Calu3 (cell line): ENCODE results near the gene NECTIN4. TPM values are rescaled to one million over a fixed set of nuclear protein-coding genes. Genes with fewer than 3 reads are reported as not detected.

ENCODE experiments used
- BruUV-seq: library from RNA; stranded (reverse); fragments of 400-500 nt; replicated peaks from 2 replicates; lab custom pipeline; 2021; lab: Mats Ljungman, UMichigan
- CTCF ChIA-PET: fragments of 300-600 bp; sonication (Branson Sonifier 250); formaldehyde crosslinking; loops from one replicate; lab custom pipeline; 2022; ENCODE audit warnings: antibody characterized with exemption; lab: Charles Lee
- DNase-seq: peaks from one replicate; pipeline ENCODE4 v3.0.0; 2022
- H3K27ac Mint-ChIP-seq: one replicate; pipeline ENCODE4 v1.8.0; 2022; ENCODE audit warnings: mixed read lengths; ENCODE audit not compliant: unreplicated experiment
- H3K27me3 Mint-ChIP-seq: one replicate; pipeline ENCODE4 v1.8.0; 2022; ENCODE audit warnings: mixed read lengths; ENCODE audit not compliant: unreplicated experiment
- H3K36me3 Mint-ChIP-seq: one replicate; pipeline ENCODE4 v1.8.0; 2022; ENCODE audit warnings: mild to moderate bottlenecking, moderate library complexity, mixed read lengths; ENCODE audit not compliant: insufficient read depth, unreplicated experiment
- H3K4me1 Mint-ChIP-seq: one replicate; pipeline ENCODE4 v1.8.0; 2022; ENCODE audit warnings: mild to moderate bottlenecking, low read depth, mixed read lengths; ENCODE audit not compliant: unreplicated experiment
- H3K4me3 Mint-ChIP-seq: one replicate; pipeline ENCODE4 v1.8.0; 2022; ENCODE audit warnings: mild to moderate bottlenecking, low read depth, moderate library complexity, mixed read lengths; ENCODE audit not compliant: unreplicated experiment
- H3K9me3 Mint-ChIP-seq: one replicate; pipeline ENCODE4 v1.8.0; 2022; ENCODE audit warnings: low read depth, mixed read lengths; ENCODE audit not compliant: unreplicated experiment
- intact Hi-C: fragments of 100-400 bp; cut with micrococcal nuclease; formaldehyde crosslinking; loops from one replicate; pipeline ENCODE4 v1.10.0; 2022; ENCODE audit not compliant: unreplicated experiment
- total RNA-seq: library from RNA; stranded (reverse); gene quantifications from 2 replicates; pipeline ENCODE4 v1.2.3, GENCODE V29; 2022
- TF ChIP-seq, protein P1 (sequence below): fragments of 200-600 bp; IDR thresholded peaks from one replicate; pipeline ENCODE4 v1.8.0; 2022; ENCODE audit warnings: antibody characterized with exemption; ENCODE audit not compliant: unreplicated experiment

NECTIN4 gene
- total RNA-seq, 1 experiment from 2014 or later = 24.9 TPM

DNA sequence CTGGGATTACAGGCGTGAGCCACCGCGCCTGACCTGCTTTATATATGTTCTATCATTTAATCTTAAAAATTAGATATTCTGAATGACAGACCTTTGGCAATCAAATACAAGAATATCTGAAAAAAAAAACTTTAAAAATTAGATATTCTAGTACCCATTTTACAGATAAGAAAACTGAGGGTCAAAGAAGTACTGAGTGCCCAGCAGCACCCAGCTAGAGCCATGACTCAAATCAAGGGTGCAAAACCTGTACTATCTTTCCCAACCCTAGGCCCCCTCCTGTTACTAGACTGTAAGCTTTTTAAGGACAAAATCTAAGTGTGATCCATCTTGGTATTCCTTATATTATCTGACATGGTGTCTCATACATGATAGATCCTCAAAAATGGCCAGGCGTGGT, 27.9 kb downstream of the NECTIN4 start:
- intact Hi-C loops = loop anchor here (5.0 kb wide), 1 partner anchor 36 kb away; the partner anchor contains the start of gene KLHDC9
- Mint-ChIP-seq H3K27ac (no peak overlapping the region), H3K9me3 (no peaks in the 10 kb centered on the region), H3K4me1 (peaks cover 10% of the 10 kb centered on the region), H3K36me3 (peaks cover 7% of the 10 kb centered on the region), H3K27me3 (peaks cover 9% of the 10 kb centered on the region), H3K4me3 (no peak overlapping the region)
- CTCF ChIA-PET = no interaction called here
- TF ChIP-seq, protein P1, sequence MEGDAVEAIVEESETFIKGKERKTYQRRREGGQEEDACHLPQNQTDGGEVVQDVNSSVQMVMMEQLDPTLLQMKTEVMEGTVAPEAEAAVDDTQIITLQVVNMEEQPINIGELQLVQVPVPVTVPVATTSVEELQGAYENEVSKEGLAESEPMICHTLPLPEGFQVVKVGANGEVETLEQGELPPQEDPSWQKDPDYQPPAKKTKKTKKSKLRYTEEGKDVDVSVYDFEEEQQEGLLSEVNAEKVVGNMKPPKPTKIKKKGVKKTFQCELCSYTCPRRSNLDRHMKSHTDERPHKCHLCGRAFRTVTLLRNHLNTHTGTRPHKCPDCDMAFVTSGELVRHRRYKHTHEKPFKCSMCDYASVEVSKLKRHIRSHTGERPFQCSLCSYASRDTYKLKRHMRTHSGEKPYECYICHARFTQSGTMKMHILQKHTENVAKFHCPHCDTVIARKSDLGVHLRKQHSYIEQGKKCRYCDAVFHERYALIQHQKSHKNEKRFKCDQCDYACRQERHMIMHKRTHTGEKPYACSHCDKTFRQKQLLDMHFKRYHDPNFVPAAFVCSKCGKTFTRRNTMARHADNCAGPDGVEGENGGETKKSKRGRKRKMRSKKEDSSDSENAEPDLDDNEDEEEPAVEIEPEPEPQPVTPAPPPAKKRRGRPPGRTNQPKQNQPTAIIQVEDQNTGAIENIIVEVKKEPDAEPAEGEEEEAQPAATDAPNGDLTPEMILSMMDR = no peak
- no peak for DNase-seq
- BruUV-seq = no TSS peak

DNA sequence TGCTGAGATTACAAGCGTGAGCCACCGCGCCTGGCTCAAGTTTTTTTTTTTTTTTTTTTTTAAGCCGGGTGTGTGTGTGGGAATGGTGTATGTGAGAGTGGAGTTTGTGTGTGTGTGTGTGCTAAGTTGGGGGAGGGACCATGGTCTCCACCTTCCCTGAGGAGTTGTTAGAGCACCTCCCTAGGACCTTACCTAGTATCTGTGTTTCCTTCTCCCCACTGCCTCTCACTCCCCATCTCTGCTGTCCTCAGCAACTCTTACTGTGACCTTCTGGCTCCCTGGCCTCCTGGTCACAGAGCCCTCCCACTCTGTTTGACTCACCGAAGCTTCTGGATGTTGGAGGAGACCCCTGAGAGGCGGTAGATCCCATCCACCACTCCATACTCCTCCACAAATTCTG, 30.1 kb downstream of the NECTIN4 start:
- peaks cover 9% of the 10 kb centered on the region for H3K27me3 Mint-ChIP-seq
- H3K36me3 Mint-ChIP-seq = peaks cover 7% of the 10 kb centered on the region
- CTCF ChIA-PET = no interaction called here
- no peaks in the 10 kb centered on the region for H3K9me3 Mint-ChIP-seq
- DNase-seq = no peak
- no peak overlapping the region for H3K27ac Mint-ChIP-seq
- peaks cover 7% of the 10 kb centered on the region for H3K4me1 Mint-ChIP-seq
- intact Hi-C loops = no loop called here
- BruUV-seq = no TSS peak
- TF ChIP-seq, protein P1 = no peak
- H3K4me3 Mint-ChIP-seq = no peak overlapping the region

DNA sequence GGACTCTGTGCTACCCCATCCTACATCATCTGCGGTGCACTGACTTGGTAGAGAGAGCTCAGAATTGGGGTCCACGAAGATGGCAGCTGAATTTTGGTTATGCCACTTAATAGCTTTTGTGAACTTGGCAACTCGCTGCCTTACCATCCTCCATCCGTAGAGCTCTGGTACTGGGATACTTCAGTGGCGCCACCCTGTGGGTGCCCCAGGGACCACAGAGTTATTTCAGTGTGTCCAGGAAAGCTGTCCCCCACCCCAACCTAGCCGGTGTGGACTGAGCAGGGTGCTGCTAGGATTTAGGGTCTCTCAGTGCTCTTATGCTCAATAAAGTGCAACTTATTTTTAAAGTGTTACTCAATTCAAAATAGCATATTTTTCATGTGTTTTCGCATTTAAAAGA, 34.6 kb downstream of the NECTIN4 start:
- no peaks in the 10 kb centered on the region for H3K27me3 Mint-ChIP-seq
- intact Hi-C loops = no loop called here
- no peaks in the 10 kb centered on the region for H3K4me1 Mint-ChIP-seq
- no peak overlapping the region for H3K27ac Mint-ChIP-seq
- no peak for DNase-seq
- CTCF ChIA-PET = interaction anchor here (1.0 to 1.2 kb wide), 2 partner anchors 34 to 57 kb away, joined by 5 to 8 read pairs; partner anchors contain the start of gene F11R
- H3K4me3 Mint-ChIP-seq = no peak overlapping the region
- H3K9me3 Mint-ChIP-seq = peaks cover 2% of the 10 kb centered on the region
- H3K36me3 Mint-ChIP-seq = peaks cover 24% of the 10 kb centered on the region
- TF ChIP-seq, protein P1 = no peak
- no TSS peak for BruUV-seq

- Mint-ChIP-seq H3K27ac (no peak overlapping the region), H3K4me1 (no peaks in the 10 kb centered on the region), H3K27me3 (no peaks in the 10 kb centered on the region), H3K36me3 (peaks cover 19% of the 10 kb centered on the region), H3K9me3 (peaks cover 2% of the 10 kb centered on the region), H3K4me3 (no peak overlapping the region)
- TF ChIP-seq, protein P1 = no peak
- BruUV-seq = no TSS peak
- intact Hi-C loops = no loop called here
- CTCF ChIA-PET = interaction anchor here (1.0 to 1.2 kb wide), 2 partner anchors 33 to 57 kb away, joined by 5 to 8 read pairs; partner anchors contain the start of gene F11R
- no peak for DNase-seq
Measured at GRCh38 chr1:161054232-161054631, 35.1 kb downstream of the NECTIN4 start.
